ENCODE measurements around the gene AGMO. TPM values are rescaled to one million over a fixed set of nuclear protein-coding genes. Genes with fewer than 3 reads are reported as not detected.

Gene AGMO
- total RNA-seq, 2 donors from 2014 or later = 1.9 TPM; not detected in 1

DNA sequence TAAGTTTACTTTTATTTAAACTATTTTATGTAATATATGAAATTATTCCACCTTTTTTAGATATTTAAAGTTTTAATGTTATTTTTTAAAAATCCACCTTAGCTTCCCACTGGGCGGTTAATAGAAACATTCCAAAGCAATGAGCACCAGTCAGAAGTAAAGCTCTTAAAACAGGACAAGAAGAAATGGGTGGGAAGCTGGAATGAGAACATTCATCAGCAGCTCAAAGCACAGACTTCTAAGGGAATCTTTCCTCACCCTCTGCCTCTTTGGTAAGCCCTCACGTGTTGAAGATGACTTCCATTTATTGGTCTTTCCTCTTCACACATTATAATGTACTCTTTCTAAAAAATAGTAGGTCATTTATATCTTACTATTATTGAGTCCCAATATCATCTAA is 3.1 kb downstream of the AGMO start:
- Histone ChIP-seq H3K9me3 (ENCODE audit: control insufficient read depth, low read length) (no peaks in the 10 kb centered on the region), H3K27ac (ENCODE audit: low read depth, low read length) (no peak overlapping the region), H3K9ac (ENCODE audit: extremely low read depth, low read length, poor library complexity, severe bottlenecking) (no peak overlapping the region), H3K27me3 (ENCODE audit: control insufficient read depth, insufficient read depth, low read length, poor library complexity, severe bottlenecking) (no peaks in the 10 kb centered on the region), H3K36me3 (ENCODE audit: control insufficient read depth, insufficient read depth, low read length) (no peaks in the 10 kb centered on the region), H3K4me1 (ENCODE audit: control insufficient read depth, insufficient read depth, low read length) (no peaks in the 10 kb centered on the region), H3K4me3 (ENCODE audit: low read length) (no peak overlapping the region)
- Mint-ChIP-seq H3K4me3 (no peak overlapping the region), H3K36me3 (ENCODE audit: low read depth) (no peaks in the 10 kb centered on the region), H3K4me1 (no peaks in the 10 kb centered on the region), H3K27ac (no peak overlapping the region), H3K27me3 (ENCODE audit: insufficient read depth) (no peaks in the 10 kb centered on the region), H3K9me3 (no peaks in the 10 kb centered on the region)
- 93% methylated on average over 1 of the region's 2 CpGs; no CpG with 5 or more reads in 1 of the 2 experiments for WGBS, 2 experiments (ENCODE audit: insufficient coverage in 1 of 2, insufficient read length in 1 of 2)
- no peak for DNase-seq
- TF ChIP-seq, protein P1, sequence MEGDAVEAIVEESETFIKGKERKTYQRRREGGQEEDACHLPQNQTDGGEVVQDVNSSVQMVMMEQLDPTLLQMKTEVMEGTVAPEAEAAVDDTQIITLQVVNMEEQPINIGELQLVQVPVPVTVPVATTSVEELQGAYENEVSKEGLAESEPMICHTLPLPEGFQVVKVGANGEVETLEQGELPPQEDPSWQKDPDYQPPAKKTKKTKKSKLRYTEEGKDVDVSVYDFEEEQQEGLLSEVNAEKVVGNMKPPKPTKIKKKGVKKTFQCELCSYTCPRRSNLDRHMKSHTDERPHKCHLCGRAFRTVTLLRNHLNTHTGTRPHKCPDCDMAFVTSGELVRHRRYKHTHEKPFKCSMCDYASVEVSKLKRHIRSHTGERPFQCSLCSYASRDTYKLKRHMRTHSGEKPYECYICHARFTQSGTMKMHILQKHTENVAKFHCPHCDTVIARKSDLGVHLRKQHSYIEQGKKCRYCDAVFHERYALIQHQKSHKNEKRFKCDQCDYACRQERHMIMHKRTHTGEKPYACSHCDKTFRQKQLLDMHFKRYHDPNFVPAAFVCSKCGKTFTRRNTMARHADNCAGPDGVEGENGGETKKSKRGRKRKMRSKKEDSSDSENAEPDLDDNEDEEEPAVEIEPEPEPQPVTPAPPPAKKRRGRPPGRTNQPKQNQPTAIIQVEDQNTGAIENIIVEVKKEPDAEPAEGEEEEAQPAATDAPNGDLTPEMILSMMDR (conservative IDR thresholded peaks at IDR 0.05) = no peak

DNA sequence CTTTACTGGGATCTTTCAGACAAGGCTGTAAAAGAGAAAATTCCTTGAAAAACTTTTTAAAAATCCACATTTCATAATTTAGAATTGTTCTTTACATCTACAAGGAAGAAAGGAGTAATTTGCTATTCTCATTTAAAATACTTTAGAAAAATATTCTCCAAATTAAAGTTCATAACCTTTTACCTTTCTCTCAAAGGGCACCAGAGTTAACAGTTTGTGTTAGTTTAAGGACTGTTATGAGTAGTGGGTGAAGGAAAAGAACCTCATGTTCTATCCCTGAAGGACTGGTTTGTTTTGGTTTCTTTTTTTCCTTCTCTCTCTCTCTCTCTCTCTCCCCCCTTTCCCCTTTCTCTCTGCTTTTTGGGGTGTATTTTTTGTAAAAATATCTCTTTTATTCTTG is 4.1 kb downstream of the AGMO start:
- no peaks in the 10 kb centered on the region for H3K27me3 ChIP-seq (ENCODE audit: control insufficient read depth, insufficient read depth, low read length, poor library complexity, severe bottlenecking)
- Mint-ChIP-seq H3K27me3 (ENCODE audit: insufficient read depth) (no peaks in the 10 kb centered on the region), H3K9me3 (no peaks in the 10 kb centered on the region), H3K4me3 (no peak overlapping the region), H3K36me3 (ENCODE audit: low read depth) (no peaks in the 10 kb centered on the region), H3K4me1 (no peaks in the 10 kb centered on the region), H3K27ac (no peak overlapping the region)
- no peaks in the 10 kb centered on the region for H3K4me1 ChIP-seq (ENCODE audit: control insufficient read depth, insufficient read depth, low read length)
- no peak for DNase-seq
- H3K9ac ChIP-seq (ENCODE audit: extremely low read depth, low read length, poor library complexity, severe bottlenecking) = no peak overlapping the region
- H3K36me3 ChIP-seq (ENCODE audit: control insufficient read depth, insufficient read depth, low read length) = no peaks in the 10 kb centered on the region
- H3K27ac ChIP-seq (ENCODE audit: low read depth, low read length) = no peak overlapping the region
- H3K9me3 ChIP-seq (ENCODE audit: control insufficient read depth, low read length) = no peaks in the 10 kb centered on the region
- TF ChIP-seq, protein P1 (conservative IDR thresholded peaks at IDR 0.05) = no peak
- no peak overlapping the region for H3K4me3 ChIP-seq (ENCODE audit: low read length)

DNA sequence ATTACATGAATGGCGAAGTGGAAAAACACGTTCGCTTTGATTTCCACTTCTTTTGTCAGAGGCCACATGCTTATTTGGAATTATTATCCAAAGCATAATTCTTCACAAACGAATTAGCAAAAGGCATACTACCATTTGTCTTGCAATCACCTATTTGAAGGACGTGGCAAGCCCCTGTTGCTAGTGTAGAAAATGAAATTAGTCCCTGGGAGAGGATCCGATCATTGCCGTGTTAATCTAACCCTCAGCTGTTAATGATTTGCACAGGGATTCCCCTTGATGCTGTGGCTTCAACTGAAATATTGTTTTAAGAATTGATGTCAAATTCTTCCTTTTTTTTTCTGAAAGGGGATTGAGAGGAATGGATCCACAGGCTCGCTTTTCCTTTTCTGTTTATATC is 4.6 kb downstream of the AGMO start:
- Histone ChIP-seq H3K4me1 (ENCODE audit: control insufficient read depth, insufficient read depth, low read length) (no peaks in the 10 kb centered on the region), H3K4me3 (ENCODE audit: low read length) (no peak overlapping the region), H3K9ac (ENCODE audit: extremely low read depth, low read length, poor library complexity, severe bottlenecking) (no peak overlapping the region), H3K36me3 (ENCODE audit: control insufficient read depth, insufficient read depth, low read length) (no peaks in the 10 kb centered on the region), H3K27me3 (ENCODE audit: control insufficient read depth, insufficient read depth, low read length, poor library complexity, severe bottlenecking) (no peaks in the 10 kb centered on the region), H3K27ac (ENCODE audit: low read depth, low read length) (no peak overlapping the region), H3K9me3 (ENCODE audit: control insufficient read depth, low read length) (no peaks in the 10 kb centered on the region)
- Mint-ChIP-seq H3K4me3 (no peak overlapping the region), H3K27ac (no peak overlapping the region), H3K36me3 (ENCODE audit: low read depth) (no peaks in the 10 kb centered on the region), H3K9me3 (no peaks in the 10 kb centered on the region), H3K4me1 (no peaks in the 10 kb centered on the region), H3K27me3 (ENCODE audit: insufficient read depth) (no peaks in the 10 kb centered on the region)
- no peak for DNase-seq
- 89 to 95% methylated on average over 4 to 7 of the region's 8 CpGs for WGBS, 2 experiments (ENCODE audit: insufficient coverage in 1 of 2, insufficient read length in 1 of 2)
- TF ChIP-seq, protein P1 (conservative IDR thresholded peaks at IDR 0.05) = no peak

All from endodermal cell (in vitro differentiated cells).